GM21737 (cell line): ENCODE results near the gene ZBTB7B.

ENCODE experiments used
- ATAC-seq: cut with Tn5 transposase; IDR thresholded peaks from one replicate; pipeline ENCODE4 v1.9.1; 2021; ENCODE audit warnings: mild to moderate bottlenecking, moderate library complexity; ENCODE audit not compliant: unreplicated experiment

ZBTB7B gene

GRCh38 chr1:155052439-155053395, 50.1 kb downstream of the ZBTB7B start:
- ATAC-seq, result no peak

- ATAC-seq, result no peak
Observed at GRCh38 chr1:155053531-155054105, 51.0 kb downstream of the ZBTB7B start.

GRCh38 chr1:155057104-155057503, 54.5 kb downstream of the ZBTB7B start:
- ATAC-seq, result no peak

- ATAC-seq, result no peak
Observed at GRCh38 chr1:155057788-155058211, 55.2 kb downstream of the ZBTB7B start.

- ATAC-seq, result no peak
Observed at GRCh38 chr1:155060736-155061135, 58.1 kb downstream of the ZBTB7B start.

GRCh38 chr1:155061381-155062150, 59.0 kb downstream of the ZBTB7B start:
- ATAC-seq, result no peak

- ATAC-seq, result no peak
Observed at GRCh38 chr1:155062151-155062686, 59.6 kb downstream of the ZBTB7B start.

- no peak for ATAC-seq
Observed at GRCh38 chr1:155062702-155063411, 60.3 kb downstream of the ZBTB7B start.

GRCh38 chr1:155063550-155064110, 61.0 kb downstream of the ZBTB7B start, which contains the start of gene EFNA4:
TSS of gene EFNA4 (plus strand) at chr1:155063740. CDS start at chr1:155063824, 84 bp downstream.
- peak; percentile 56 for ATAC-seq

- no peak for ATAC-seq
Observed at GRCh38 chr1:155064111-155064831, 61.7 kb downstream of the ZBTB7B start.

- no peak for ATAC-seq
Observed at GRCh38 chr1:155064832-155065429, 62.3 kb downstream of the ZBTB7B start.

GRCh38 chr1:155066777-155067176, 64.2 kb downstream of the ZBTB7B start:
- ATAC-seq, result no peak
